ENCODE measurements around the gene AKR1C2. TPM values are rescaled to one million over a fixed set of nuclear protein-coding genes. Genes with fewer than 3 reads are reported as not detected.
"Not testable (repeated sequence)": the region's sequence is repeated elsewhere in the genome, so short reads cannot be mapped to it uniquely, and the experiment has no call there.

AKR1C2 gene
- total RNA-seq, 1 experiment from 2014 or later: 0.25 TPM

DNA sequence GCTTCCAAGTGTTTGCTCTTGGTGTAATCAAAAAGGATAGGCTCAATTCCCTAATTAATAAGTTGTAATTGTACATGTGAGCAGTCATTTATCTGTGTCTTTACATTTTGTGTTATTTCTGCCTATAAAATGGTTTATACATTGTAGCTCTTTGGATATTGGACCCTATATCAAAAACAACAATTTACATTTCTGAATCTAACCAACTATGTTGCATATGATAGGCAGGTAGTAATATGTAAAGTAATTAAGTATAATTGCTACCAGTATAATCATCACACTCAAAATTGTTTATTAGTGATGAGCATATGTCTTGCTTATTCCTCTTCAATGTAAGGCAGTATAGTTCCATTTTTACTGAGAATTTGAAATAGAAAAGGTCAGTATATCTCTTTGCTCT is 26.6 kb downstream of the AKR1C2 start:
- intact Hi-C loops (cut with micrococcal nuclease): no loop called here
- H3K9me2 ChIP-seq (ENCODE audit: insufficient read depth): no peaks in the 10 kb centered on the region
- H4K20me1 ChIP-seq (ENCODE audit: insufficient read depth): no peaks in the 10 kb centered on the region
- CTCF ChIA-PET: no interaction called here
- POLR2A ChIA-PET: no interaction called here
- peaks cover 5 to 7% of the 10 kb centered on the region in 2 experiments; a peak in 2 of 4 replicates for H3K4me1 ChIP-seq (ENCODE audit: control insufficient read depth in 1 of 2, insufficient read depth in 2 of 2, low read length in 2 of 2)
- H2AFZ ChIP-seq (ENCODE audit: low read depth, low read length, poor library complexity, severe bottlenecking): no peak overlapping the region
- H3K27ac ChIP-seq (ENCODE audit: low read depth, low read length): no peak overlapping the region
- H3K9ac ChIP-seq (ENCODE audit: low read length): no peak overlapping the region
- no peak overlapping the region for H3K4me2 ChIP-seq (ENCODE audit: low read length)
- no peaks in the 10 kb centered on the region for H3K79me2 ChIP-seq (ENCODE audit: insufficient read depth, low read length)
- RAD21 ChIA-PET (ENCODE audit: low non-redundant PET in 1 of 2, low total read pairs in 2 of 2, uncharacterized antibody in 2 of 2, unreplicated experiment in 2 of 2): no interaction called here
- BruUV-seq (replicated peaks): no TSS peak
- TF ChIP-seq, protein P1, sequence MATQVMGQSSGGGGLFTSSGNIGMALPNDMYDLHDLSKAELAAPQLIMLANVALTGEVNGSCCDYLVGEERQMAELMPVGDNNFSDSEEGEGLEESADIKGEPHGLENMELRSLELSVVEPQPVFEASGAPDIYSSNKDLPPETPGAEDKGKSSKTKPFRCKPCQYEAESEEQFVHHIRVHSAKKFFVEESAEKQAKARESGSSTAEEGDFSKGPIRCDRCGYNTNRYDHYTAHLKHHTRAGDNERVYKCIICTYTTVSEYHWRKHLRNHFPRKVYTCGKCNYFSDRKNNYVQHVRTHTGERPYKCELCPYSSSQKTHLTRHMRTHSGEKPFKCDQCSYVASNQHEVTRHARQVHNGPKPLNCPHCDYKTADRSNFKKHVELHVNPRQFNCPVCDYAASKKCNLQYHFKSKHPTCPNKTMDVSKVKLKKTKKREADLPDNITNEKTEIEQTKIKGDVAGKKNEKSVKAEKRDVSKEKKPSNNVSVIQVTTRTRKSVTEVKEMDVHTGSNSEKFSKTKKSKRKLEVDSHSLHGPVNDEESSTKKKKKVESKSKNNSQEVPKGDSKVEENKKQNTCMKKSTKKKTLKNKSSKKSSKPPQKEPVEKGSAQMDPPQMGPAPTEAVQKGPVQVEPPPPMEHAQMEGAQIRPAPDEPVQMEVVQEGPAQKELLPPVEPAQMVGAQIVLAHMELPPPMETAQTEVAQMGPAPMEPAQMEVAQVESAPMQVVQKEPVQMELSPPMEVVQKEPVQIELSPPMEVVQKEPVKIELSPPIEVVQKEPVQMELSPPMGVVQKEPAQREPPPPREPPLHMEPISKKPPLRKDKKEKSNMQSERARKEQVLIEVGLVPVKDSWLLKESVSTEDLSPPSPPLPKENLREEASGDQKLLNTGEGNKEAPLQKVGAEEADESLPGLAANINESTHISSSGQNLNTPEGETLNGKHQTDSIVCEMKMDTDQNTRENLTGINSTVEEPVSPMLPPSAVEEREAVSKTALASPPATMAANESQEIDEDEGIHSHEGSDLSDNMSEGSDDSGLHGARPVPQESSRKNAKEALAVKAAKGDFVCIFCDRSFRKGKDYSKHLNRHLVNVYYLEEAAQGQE (IDR thresholded peaks at IDR 0.05; ENCODE audit: low read depth): no peak
- no peak for TF ChIP-seq EZH2phosphoT487 (IDR thresholded peaks at IDR 0.05; ENCODE audit: borderline replicate concordance)
- no peak for TF ChIP-seq RAD21 (IDR thresholded peaks at IDR 0.05; ENCODE audit: low read depth)
- no peak for TF ChIP-seq CBX3 (IDR thresholded peaks at IDR 0.05; ENCODE audit: low read depth)
- ATAC-seq: no peak
- H3K27me3 ChIP-seq (ENCODE audit: insufficient read depth, low read length): no peaks in the 10 kb centered on the region
- H3K9me3 ChIP-seq (ENCODE audit: control insufficient read depth in 1 of 2, insufficient read depth in 1 of 2, low read depth in 1 of 2, low read length in 2 of 2): no peaks in the 10 kb centered on the region
- no peak for DNase-seq (ENCODE audit: low read depth, low spot score)
- no peak overlapping the region for H3K4me3 ChIP-seq (replicated peaks in 1 of 2; ENCODE audit: low read depth in 1 of 2, low read length in 2 of 2)
- H3K36me3 ChIP-seq (ENCODE audit: control insufficient read depth in 1 of 2, insufficient read depth in 2 of 2, low read length in 2 of 2): no peaks in the 10 kb centered on the region

DNA sequence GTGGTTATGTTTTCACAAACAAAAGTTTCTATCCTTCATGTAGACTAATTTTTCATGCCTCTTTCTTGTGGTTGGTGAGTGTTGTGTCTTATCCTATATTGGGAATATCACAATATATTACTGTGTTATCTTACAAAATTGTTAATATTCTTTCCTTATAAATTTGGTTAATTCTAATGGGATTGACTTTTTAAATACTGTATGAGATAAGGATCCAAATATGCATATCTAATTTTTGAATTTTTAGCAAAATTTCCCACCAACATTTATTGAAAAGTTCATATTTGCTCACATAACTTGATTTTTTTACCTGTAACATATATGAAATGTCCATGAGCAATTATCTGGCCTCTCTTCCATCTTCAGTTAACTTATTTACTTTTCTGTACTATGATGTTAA is 29.3 kb downstream of the AKR1C2 start:
- intact Hi-C loops (cut with micrococcal nuclease); H3K4me3 ChIP-seq (replicated peaks in 1 of 2; ENCODE audit: low read depth in 1 of 2, low read length in 2 of 2); H4K20me1 ChIP-seq (ENCODE audit: insufficient read depth); DNase-seq (ENCODE audit: low read depth, low spot score); H3K9ac ChIP-seq (ENCODE audit: low read length); ATAC-seq; BruUV-seq (replicated peaks); H3K4me2 ChIP-seq (ENCODE audit: low read length); RAD21 ChIA-PET (ENCODE audit: low non-redundant PET in 1 of 2, low total read pairs in 2 of 2, uncharacterized antibody in 2 of 2, unreplicated experiment in 2 of 2); H3K4me1 ChIP-seq (ENCODE audit: control insufficient read depth in 1 of 2, insufficient read depth in 2 of 2, low read length in 2 of 2); H3K36me3 ChIP-seq (ENCODE audit: control insufficient read depth in 1 of 2, insufficient read depth in 2 of 2, low read length in 2 of 2); H3K27me3 ChIP-seq (ENCODE audit: insufficient read depth, low read length); H3K9me3 ChIP-seq (ENCODE audit: control insufficient read depth in 1 of 2, insufficient read depth in 1 of 2, low read depth in 1 of 2, low read length in 2 of 2); H2AFZ ChIP-seq (ENCODE audit: low read depth, low read length, poor library complexity, severe bottlenecking); H3K9me2 ChIP-seq (ENCODE audit: insufficient read depth); H3K27ac ChIP-seq (ENCODE audit: low read depth, low read length); CTCF ChIA-PET; H3K79me2 ChIP-seq (ENCODE audit: insufficient read depth, low read length); POLR2A ChIA-PET: not testable (repeated sequence)

DNA sequence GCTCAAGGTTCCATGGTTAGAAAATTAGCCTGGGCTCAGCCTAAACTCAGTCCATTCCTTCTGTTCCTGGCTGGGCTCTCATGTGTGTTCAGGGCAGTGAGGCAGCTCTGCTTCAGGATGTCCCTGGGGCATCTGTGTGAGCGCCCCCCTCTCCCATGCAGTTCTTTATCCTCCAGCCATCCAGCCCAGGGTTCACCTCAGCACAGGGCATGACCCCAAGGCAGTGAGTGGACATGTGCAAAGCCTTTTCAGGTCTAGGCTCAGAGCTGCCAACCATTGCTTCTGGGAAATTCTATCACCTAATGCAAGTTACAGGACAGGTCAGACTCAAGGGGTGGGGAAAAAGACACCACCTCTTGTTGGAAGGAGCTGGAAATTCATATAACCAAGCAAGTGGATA is 30.4 kb downstream of the AKR1C2 start:
- H3K36me3 ChIP-seq (ENCODE audit: control insufficient read depth in 1 of 2, insufficient read depth in 2 of 2, low read length in 2 of 2); H3K4me2 ChIP-seq (ENCODE audit: low read length); RAD21 ChIA-PET (ENCODE audit: low non-redundant PET in 1 of 2, low total read pairs in 2 of 2, uncharacterized antibody in 2 of 2, unreplicated experiment in 2 of 2); H3K9ac ChIP-seq (ENCODE audit: low read length); H3K27me3 ChIP-seq (ENCODE audit: insufficient read depth, low read length); H3K9me3 ChIP-seq (ENCODE audit: control insufficient read depth in 1 of 2, insufficient read depth in 1 of 2, low read depth in 1 of 2, low read length in 2 of 2); H3K79me2 ChIP-seq (ENCODE audit: insufficient read depth, low read length); H3K4me1 ChIP-seq (ENCODE audit: control insufficient read depth in 1 of 2, insufficient read depth in 2 of 2, low read length in 2 of 2); H3K4me3 ChIP-seq (replicated peaks in 1 of 2; ENCODE audit: low read depth in 1 of 2, low read length in 2 of 2); H3K9me2 ChIP-seq (ENCODE audit: insufficient read depth); ATAC-seq; POLR2A ChIA-PET; DNase-seq (ENCODE audit: low read depth, low spot score); H3K27ac ChIP-seq (ENCODE audit: low read depth, low read length); H4K20me1 ChIP-seq (ENCODE audit: insufficient read depth); intact Hi-C loops (cut with micrococcal nuclease); BruUV-seq (replicated peaks); H2AFZ ChIP-seq (ENCODE audit: low read depth, low read length, poor library complexity, severe bottlenecking); CTCF ChIA-PET: not testable (repeated sequence)

Data from HCT116 (cell line).